HepG2 (cell line): ENCODE measurements around the gene LIF.

Experiments used
- CTCF ChIP-seq: sonication (generic); formaldehyde crosslinking; IDR thresholded peaks from 2 replicates; pipeline ENCODE4 v1.5.0; 2020; ENCODE audit warnings: mild to moderate bottlenecking, missing genetic modification reagents, moderate library complexity
- FIP1L1 ChIP-seq: fragments of 200-400 bp; formaldehyde crosslinking; IDR thresholded peaks from 2 replicates; pipeline ENCODE4 v1.6.1; 2018; ENCODE audit warnings: low read depth, mild to moderate bottlenecking, low read length, moderate library complexity, borderline replicate concordance; ENCODE audit not compliant: insufficient read depth
- RAD21 ChIP-seq: fragments of 450-650 bp; formaldehyde crosslinking; IDR thresholded peaks from 2 replicates; pipeline ENCODE4 v1.5.0; 2020; ENCODE audit warnings: mild to moderate bottlenecking
- ZSCAN20 ChIP-seq: sonication (generic); formaldehyde crosslinking; IDR thresholded peaks from 2 replicates; pipeline ENCODE4 v1.4.0; 2020; ENCODE audit warnings: missing genetic modification reagents, mild to moderate bottlenecking, borderline replicate concordance

GRCh38 chr22:30291058-30291892 is 44.7 kb upstream of the LIF start:
- TF ChIP-seq CTCF (CRISPR knock-in tag): 0 out of 2 replicates have a peak, but pooled peaks have one; percentile 11
- no peak for TF ChIP-seq ZSCAN20 (CRISPR knock-in tag)
- TF ChIP-seq FIP1L1: no peak
- no peak for TF ChIP-seq RAD21
